Activated T-helper 1 cell treated with Interleukin-2 at 50 U/mL for 16 hours (primary cell): ENCODE data around the gene FADS6.
"Not testable (repeated sequence)": the region's sequence is repeated elsewhere in the genome, so short reads cannot be mapped to it uniquely, and the experiment has no call there.

ENCODE experiments used
- DNase-seq: peaks from one replicate; pipeline ENCODE4 v3.0.0-alpha.2; 2020; ENCODE audit warnings: low read depth

Gene FADS6

GRCh38 chr17:74920642-74921025 lies 27.2 kb upstream of the FADS6 start:
- DNase-seq, result no peak

- DNase-seq, result no peak
These were observed 26.8 kb upstream of the FADS6 start for GRCh38 chr17:74920306-74920620.

GRCh38 chr17:74919440-74920305 lies 26.2 kb upstream of the FADS6 start:
- no peak for DNase-seq

GRCh38 chr17:74918906-74919305 lies 25.5 kb upstream of the FADS6 start:
- no peak for DNase-seq

DNA sequence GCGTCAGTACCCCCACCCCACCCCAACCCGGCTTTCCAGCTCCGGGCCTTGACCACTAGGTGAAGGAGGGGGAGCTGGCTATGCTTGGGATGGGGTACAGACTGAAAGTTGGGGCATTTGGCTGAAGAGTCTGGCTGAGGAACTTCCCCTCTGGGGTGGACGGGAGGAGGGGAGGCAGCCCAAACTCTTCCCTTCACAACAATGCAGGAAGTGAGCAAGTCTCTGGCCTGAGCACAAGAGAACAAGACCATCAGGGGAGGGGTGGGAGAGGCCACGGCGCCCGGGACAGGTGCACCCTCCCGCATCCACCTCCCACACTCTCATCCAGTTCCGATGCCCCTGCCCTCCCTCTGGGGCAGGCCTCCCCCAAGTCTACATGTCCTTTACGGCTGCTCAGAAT lies 24.0 kb upstream of the FADS6 start:
- no peak for DNase-seq

- DNase-seq, result no peak
These were observed 23.4 kb upstream of the FADS6 start for GRCh38 chr17:74916851-74917199.

- no peak for DNase-seq
These were observed 22.9 kb upstream of the FADS6 start for GRCh38 chr17:74916136-74916850.

GRCh38 chr17:74911423-74911822 lies 18.0 kb upstream of the FADS6 start:
- DNase-seq, result not testable (repeated sequence)

DNA sequence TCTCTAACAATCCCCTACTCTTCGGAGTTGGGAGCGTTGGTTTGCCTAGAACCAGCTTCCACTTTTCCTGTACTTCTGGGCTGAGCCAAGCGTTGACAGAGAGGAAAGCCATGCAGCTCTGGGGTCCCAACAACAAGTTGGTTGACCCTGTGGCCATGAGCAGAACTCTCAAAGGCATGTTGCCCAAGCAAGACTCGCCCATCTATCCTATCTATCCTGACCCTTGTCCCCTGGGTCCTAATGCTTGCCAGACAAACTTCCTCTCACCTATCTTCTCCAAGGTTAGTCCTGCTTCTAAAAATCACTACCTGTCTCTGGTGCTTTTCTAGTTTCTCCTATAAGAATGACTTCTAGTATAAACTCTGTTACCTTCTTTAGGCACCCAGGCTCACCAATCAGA lies 15.7 kb upstream of the FADS6 start:
- DNase-seq, result not testable (repeated sequence)

DNA sequence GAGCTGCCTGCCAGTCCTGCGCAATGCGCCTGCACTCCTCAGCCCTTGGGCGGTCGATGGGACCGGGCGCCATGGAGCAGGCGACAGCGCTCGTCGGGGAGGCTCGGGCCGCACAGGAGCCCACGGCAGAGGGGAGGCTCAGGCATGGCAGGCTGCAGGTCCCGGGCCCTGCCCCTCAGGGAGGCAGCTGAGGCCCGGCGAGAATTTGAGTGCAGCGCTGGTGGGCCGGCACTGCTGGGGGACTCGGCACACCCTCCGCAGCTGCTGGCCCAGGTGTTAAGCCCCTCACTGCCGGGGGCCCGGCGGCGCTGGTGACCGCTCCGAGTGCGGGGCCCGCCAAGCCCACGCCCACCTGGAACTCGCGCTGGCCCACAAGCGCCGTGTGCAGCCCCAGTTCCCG lies 13.6 kb upstream of the FADS6 start:
- DNase-seq, result no peak

DNA sequence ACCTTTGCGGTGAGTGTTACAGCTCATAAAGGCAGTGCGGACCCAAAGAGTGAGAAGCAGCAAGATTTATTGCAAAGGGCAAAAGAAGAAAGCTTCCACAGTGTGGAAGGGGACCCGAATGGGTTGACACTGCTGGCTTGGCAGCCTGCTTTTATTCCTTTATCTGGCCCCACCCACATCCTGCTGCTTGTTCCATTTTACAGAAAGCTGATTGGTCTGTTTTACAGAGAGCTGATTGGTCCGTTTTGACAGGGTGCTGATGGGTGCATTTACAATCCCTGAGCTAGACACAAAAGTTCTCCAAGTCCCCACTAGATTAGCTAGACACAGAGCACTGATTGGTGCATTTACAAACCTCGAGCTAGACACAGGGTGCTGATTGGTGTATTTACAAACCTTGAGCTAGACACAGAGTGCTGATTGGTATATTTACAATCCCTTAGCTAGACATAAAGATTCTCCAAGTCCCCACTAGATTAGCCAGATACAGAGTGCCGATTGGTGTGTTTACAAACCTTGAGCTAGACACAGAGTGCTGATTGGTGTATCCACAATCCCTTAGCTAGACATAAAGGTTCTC lies 12.9 kb upstream of the FADS6 start:
- DNase-seq, result not testable (repeated sequence)

DNA sequence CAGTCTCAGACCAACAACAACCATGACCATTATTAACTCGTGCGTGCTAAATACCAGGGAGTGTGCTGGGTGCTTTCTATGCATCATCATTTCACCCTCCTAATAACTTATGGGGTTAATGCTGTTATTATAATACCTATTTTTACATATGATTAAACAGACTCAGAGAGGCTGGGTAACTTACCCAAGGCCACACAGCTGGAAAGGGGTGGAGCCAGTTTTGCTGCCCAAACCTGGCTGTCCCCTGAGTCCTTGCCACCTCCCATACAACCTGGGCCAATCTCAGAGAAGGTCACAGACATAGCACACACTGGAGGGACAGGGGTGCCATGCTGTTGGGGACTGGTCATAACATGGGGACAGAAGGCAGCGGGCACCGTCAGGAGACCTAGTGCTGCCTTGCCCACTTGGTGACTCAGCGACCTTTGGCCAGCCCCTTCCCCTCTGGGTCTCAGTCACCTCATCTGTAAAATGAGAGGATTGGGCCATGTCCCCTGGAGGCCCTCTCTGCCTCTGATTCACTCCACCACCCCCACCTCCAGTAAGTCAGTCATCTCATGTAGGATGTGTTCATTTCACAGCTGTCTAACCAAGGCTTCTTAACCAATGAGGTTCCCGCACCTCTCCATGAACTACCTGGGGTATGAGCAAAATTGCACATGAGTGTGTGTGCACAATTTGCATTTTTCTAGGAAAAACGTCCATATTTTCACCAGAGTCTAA lies 11.4 kb upstream of the FADS6 start:
- no peak for DNase-seq

GRCh38 chr17:74903671-74904070 lies 10.2 kb upstream of the FADS6 start:
- no peak for DNase-seq

- no peak for DNase-seq
These were observed 9.6 kb upstream of the FADS6 start for GRCh38 chr17:74903034-74903433.

GRCh38 chr17:74901353-74902135 lies 8.1 kb upstream of the FADS6 start:
- no peak for DNase-seq

DNA sequence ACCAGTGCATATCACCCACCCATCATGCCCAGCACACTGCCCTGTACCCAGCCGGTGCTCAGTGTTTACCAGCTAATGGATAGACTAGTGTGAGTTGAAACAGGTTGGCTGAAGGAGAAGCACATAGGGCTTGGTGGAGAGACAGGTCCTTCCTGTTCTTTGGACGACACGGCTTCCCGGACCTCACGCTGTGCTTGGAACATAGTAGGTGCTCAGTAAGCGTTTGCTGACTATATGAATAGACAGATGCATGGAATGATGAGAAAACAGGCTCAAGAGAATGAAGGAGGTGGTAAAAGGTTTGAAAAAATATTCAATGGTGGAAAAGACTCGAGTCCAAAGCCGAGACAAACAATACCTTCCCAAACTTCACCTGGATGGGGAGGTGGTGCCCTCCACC lies 6.8 kb upstream of the FADS6 start:
- DNase-seq, result no peak

DNA sequence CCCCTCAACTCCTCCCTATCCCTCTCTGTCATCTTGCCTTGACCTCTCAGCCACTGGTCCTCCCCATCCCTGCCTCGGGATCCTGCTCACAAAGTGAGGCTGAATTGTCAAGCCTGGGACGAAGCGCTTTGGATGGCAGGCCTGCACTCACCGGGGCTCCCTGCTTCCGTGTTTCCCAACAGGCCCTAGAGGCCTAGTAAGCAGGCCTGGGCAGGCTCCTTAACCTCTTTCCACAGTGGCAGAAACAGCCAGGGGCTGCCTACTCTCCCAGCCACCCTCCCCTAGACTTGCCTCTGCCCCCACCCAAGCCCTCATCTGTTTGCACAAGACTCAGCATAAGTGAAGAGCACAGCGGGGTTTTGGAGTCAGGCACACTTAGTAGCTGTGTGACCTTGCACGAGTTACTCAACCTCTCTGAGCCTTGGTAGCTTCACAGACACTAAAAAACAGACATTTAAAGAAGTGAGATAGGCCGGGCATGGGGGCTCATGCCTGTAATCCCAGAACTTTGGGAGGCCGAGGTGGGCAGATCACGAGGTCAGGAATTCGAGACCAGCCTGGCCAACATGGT lies 5.0 kb upstream of the FADS6 start:
- no peak for DNase-seq

- no peak for DNase-seq
These were observed 671 bp upstream of the FADS6 start for GRCh38 chr17:74893936-74894671.

- DNase-seq, result no peak
These were observed 1.2 kb downstream of the FADS6 start for GRCh38 chr17:74892013-74892841.

GRCh38 chr17:74890554-74890953 lies 2.9 kb downstream of the FADS6 start:
- no peak for DNase-seq
